Breast epithelium (tissue), 3 donors: Measurements from ENCODE around the gene EPO.

Experiments used
- CTCF ChIP-seq, 3 donors: fragments of 450-650 bp; IDR thresholded peaks; one replicate each; pipeline ENCODE4 v1.5.1; 2016 to 2017; ENCODE audit warnings: antibody characterized with exemption in 3 of 3, mild to moderate bottlenecking in 3 of 3, moderate library complexity in 3 of 3
- POLR2A ChIP-seq: fragments of 450-650 bp; IDR thresholded peaks from one replicate; pipeline ENCODE4 v1.6.1; 2016; ENCODE audit warnings: antibody characterized with exemption, mild to moderate bottlenecking, moderate library complexity
- POLR2AphosphoS5 ChIP-seq, 3 donors: sonication (generic); formaldehyde crosslinking; IDR thresholded peaks; one replicate each; pipeline ENCODE4 v1.6.1; 2017; ENCODE audit warnings: antibody characterized with exemption in 3 of 3

DNA sequence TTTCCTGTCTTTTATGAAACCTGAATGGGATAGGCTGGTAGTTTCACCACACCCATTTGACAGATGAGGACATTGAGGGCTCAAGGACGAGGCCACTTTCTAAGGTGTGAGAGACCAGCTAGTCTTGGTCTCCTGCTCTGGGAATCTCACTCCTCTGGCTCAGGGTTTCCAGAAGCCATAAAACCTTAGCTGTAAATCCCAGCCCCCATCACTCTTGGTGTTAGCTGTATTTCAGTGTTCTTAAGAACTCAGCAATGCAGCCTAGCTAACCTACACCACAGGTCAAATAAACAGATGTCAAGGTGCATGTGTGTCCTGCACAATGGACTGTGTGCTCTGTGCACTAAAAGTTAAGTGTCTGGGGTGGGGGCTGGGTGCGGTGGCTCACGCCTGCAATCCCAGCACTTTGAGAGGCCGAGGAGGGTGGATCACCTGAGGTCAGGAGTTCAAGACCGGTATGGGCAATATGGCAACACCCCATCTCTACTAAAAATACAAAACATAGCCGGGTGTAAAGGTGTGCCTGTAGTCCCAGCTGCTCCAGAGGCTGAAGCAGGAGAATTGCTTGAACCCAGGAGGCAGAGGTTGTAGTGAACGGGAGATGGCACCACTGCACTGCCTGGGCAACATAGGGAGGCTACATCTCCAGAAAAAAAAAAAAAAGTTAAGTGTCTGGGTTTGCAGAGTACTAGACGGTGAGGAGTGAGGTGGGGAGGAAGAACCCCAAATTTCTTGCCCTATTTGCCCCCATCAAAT lies 567 bp upstream of the EPO start:
- TF ChIP-seq POLR2AphosphoS5 (IDR thresholded peaks at IDR 0.05) (no peak), CTCF (IDR thresholded peaks at IDR 0.05) (no peak), POLR2A (no peak)
